ENCODE results near the gene SMARCA2.
A peak's percentile ranks its signal among the peaks of the same experiment; 100 is the strongest.

Gene SMARCA2

GRCh38 chr9:2164268-2164667 is 149.1 kb downstream of the SMARCA2 start:
- ATAC-seq (no peak), DNase-seq (no peak)
- Mint-ChIP-seq H3K36me3 (ENCODE audit: low read depth) (peaks cover 32% of the 10 kb centered on the region), H3K27ac (no peak overlapping the region), H3K9me3 (no peaks in the 10 kb centered on the region), H3K4me1 (peaks cover 25% of the 10 kb centered on the region), H3K27me3 (no peaks in the 10 kb centered on the region), H3K4me3 (no peak overlapping the region)

- ATAC-seq (no peak), DNase-seq (no peak)
- H3K27me3 Mint-ChIP-seq, result no peaks in the 10 kb centered on the region
- no peaks in the 10 kb centered on the region for H3K9me3 Mint-ChIP-seq
- H3K4me1 Mint-ChIP-seq, result peaks cover 10% of the 10 kb centered on the region
- H3K36me3 Mint-ChIP-seq (ENCODE audit: low read depth), result peaks cover 40% of the 10 kb centered on the region
- H3K4me3 Mint-ChIP-seq, result no peak overlapping the region
- no peak overlapping the region for H3K27ac Mint-ChIP-seq
Observed at GRCh38 chr9:2166203-2166602, 151.1 kb downstream of the SMARCA2 start.

GRCh38 chr9:2169035-2169434 is 153.9 kb downstream of the SMARCA2 start:
- no peak overlapping the region for H3K4me3 Mint-ChIP-seq
- peak overlapping the region; percentile 14 for H3K27ac Mint-ChIP-seq
- no peak for ATAC-seq
- no peaks in the 10 kb centered on the region for H3K27me3 Mint-ChIP-seq
- no peak for DNase-seq
- H3K9me3 Mint-ChIP-seq, result no peaks in the 10 kb centered on the region
- peaks cover 39% of the 10 kb centered on the region for H3K36me3 Mint-ChIP-seq (ENCODE audit: low read depth)
- peaks cover 3% of the 10 kb centered on the region for H3K4me1 Mint-ChIP-seq

- Mint-ChIP-seq H3K4me1 (no peaks in the 10 kb centered on the region), H3K27ac (no peak overlapping the region), H3K27me3 (no peaks in the 10 kb centered on the region), H3K36me3 (ENCODE audit: low read depth) (peaks cover 30% of the 10 kb centered on the region), H3K9me3 (no peaks in the 10 kb centered on the region), H3K4me3 (no peak overlapping the region)
- ATAC-seq (no peak), DNase-seq (no peak)
Observed at GRCh38 chr9:2170722-2171121, 155.6 kb downstream of the SMARCA2 start.

- H3K27me3 Mint-ChIP-seq, result no peaks in the 10 kb centered on the region
- H3K4me3 Mint-ChIP-seq, result no peak overlapping the region
- H3K9me3 Mint-ChIP-seq, result no peaks in the 10 kb centered on the region
- no peak overlapping the region for H3K27ac Mint-ChIP-seq
- peaks cover 31% of the 10 kb centered on the region for H3K36me3 Mint-ChIP-seq (ENCODE audit: low read depth)
- ATAC-seq, result no peak
- DNase-seq, result no peak
- H3K4me1 Mint-ChIP-seq, result no peaks in the 10 kb centered on the region
Observed at GRCh38 chr9:2173170-2173569, 158.0 kb downstream of the SMARCA2 start.

- ATAC-seq (no peak), DNase-seq (no peak)
- Mint-ChIP-seq H3K27me3 (no peaks in the 10 kb centered on the region), H3K9me3 (no peaks in the 10 kb centered on the region), H3K27ac (no peak overlapping the region), H3K36me3 (ENCODE audit: low read depth) (peaks cover 26% of the 10 kb centered on the region), H3K4me3 (no peak overlapping the region), H3K4me1 (no peaks in the 10 kb centered on the region)
Observed at GRCh38 chr9:2173861-2174260, 158.7 kb downstream of the SMARCA2 start.

GRCh38 chr9:2174306-2174705 is 159.2 kb downstream of the SMARCA2 start:
- DNase-seq, result no peak
- H3K36me3 Mint-ChIP-seq (ENCODE audit: low read depth), result peaks cover 23% of the 10 kb centered on the region
- no peak overlapping the region for H3K4me3 Mint-ChIP-seq

GRCh38 chr9:2174911-2175310 is 159.8 kb downstream of the SMARCA2 start:
- Mint-ChIP-seq H3K4me1 (no peaks in the 10 kb centered on the region), H3K4me3 (no peak overlapping the region), H3K36me3 (ENCODE audit: low read depth) (peaks cover 23% of the 10 kb centered on the region), H3K27me3 (no peaks in the 10 kb centered on the region), H3K9me3 (no peaks in the 10 kb centered on the region), H3K27ac (no peak overlapping the region)
- ATAC-seq, result no peak
- no peak for DNase-seq

More at GRCh38 chr9:2174306-2174705, 159.2 kb downstream of the SMARCA2 start:
- Mint-ChIP-seq H3K4me1 (no peaks in the 10 kb centered on the region), H3K27ac (no peak overlapping the region), H3K9me3 (no peaks in the 10 kb centered on the region), H3K27me3 (no peaks in the 10 kb centered on the region)
- no peak for ATAC-seq

- peaks cover 9% of the 10 kb centered on the region for H3K36me3 Mint-ChIP-seq (ENCODE audit: low read depth)
- DNase-seq, result no peak
- no peaks in the 10 kb centered on the region for H3K4me1 Mint-ChIP-seq
- no peak overlapping the region for H3K4me3 Mint-ChIP-seq
- H3K27ac Mint-ChIP-seq, result no peak overlapping the region
- H3K27me3 Mint-ChIP-seq, result no peaks in the 10 kb centered on the region
- no peaks in the 10 kb centered on the region for H3K9me3 Mint-ChIP-seq
- no peak for ATAC-seq
Observed at GRCh38 chr9:2177121-2177520, 162.0 kb downstream of the SMARCA2 start.

- Mint-ChIP-seq H3K9me3 (no peaks in the 10 kb centered on the region), H3K36me3 (ENCODE audit: low read depth) (peaks cover 6% of the 10 kb centered on the region), H3K27ac (no peak overlapping the region), H3K27me3 (no peaks in the 10 kb centered on the region), H3K4me3 (no peak overlapping the region), H3K4me1 (no peaks in the 10 kb centered on the region)
- DNase-seq (no peak), ATAC-seq (no peak)
Observed at GRCh38 chr9:2178034-2178734, 163.0 kb downstream of the SMARCA2 start.

- Mint-ChIP-seq H3K9me3 (no peaks in the 10 kb centered on the region), H3K4me1 (no peaks in the 10 kb centered on the region), H3K4me3 (no peak overlapping the region), H3K27me3 (no peaks in the 10 kb centered on the region), H3K27ac (no peak overlapping the region), H3K36me3 (ENCODE audit: low read depth) (peaks cover 13% of the 10 kb centered on the region)
- DNase-seq (no peak), ATAC-seq (peak; percentile 43)
Observed at GRCh38 chr9:2179567-2179966, 164.4 kb downstream of the SMARCA2 start.

GRCh38 chr9:2180154-2180553 is 165.0 kb downstream of the SMARCA2 start:
- H3K36me3 Mint-ChIP-seq (ENCODE audit: low read depth), result peaks cover 16% of the 10 kb centered on the region

GRCh38 chr9:2180704-2181103 is 165.6 kb downstream of the SMARCA2 start:
- H3K4me3 Mint-ChIP-seq, result no peak overlapping the region
- peaks cover 16% of the 10 kb centered on the region for H3K36me3 Mint-ChIP-seq (ENCODE audit: low read depth)
- no peaks in the 10 kb centered on the region for H3K9me3 Mint-ChIP-seq
- no peak overlapping the region for H3K27ac Mint-ChIP-seq
- no peaks in the 10 kb centered on the region for H3K27me3 Mint-ChIP-seq
- ATAC-seq, result no peak
- no peak for DNase-seq
- no peaks in the 10 kb centered on the region for H3K4me1 Mint-ChIP-seq

More at GRCh38 chr9:2180154-2180553, 165.0 kb downstream of the SMARCA2 start:
- Mint-ChIP-seq H3K27ac (no peak overlapping the region), H3K9me3 (no peaks in the 10 kb centered on the region), H3K4me1 (no peaks in the 10 kb centered on the region), H3K4me3 (no peak overlapping the region), H3K27me3 (no peaks in the 10 kb centered on the region)
- DNase-seq (no peak), ATAC-seq (no peak)

- H3K27me3 Mint-ChIP-seq, result no peaks in the 10 kb centered on the region
- H3K4me3 Mint-ChIP-seq, result no peak overlapping the region
- DNase-seq (peak; percentile 38), ATAC-seq (peak; percentile 49)
- H3K9me3 Mint-ChIP-seq, result no peaks in the 10 kb centered on the region
- H3K36me3 Mint-ChIP-seq (ENCODE audit: low read depth), result peaks cover 18% of the 10 kb centered on the region
- no peaks in the 10 kb centered on the region for H3K4me1 Mint-ChIP-seq
- H3K27ac Mint-ChIP-seq, result no peak overlapping the region
Observed at GRCh38 chr9:2181792-2182191, 166.6 kb downstream of the SMARCA2 start.

GRCh38 chr9:2190939-2191608 is 175.9 kb downstream of the SMARCA2 start:
- Mint-ChIP-seq H3K27me3 (no peaks in the 10 kb centered on the region), H3K27ac (peak overlapping the region; percentile 80), H3K9me3 (no peaks in the 10 kb centered on the region), H3K36me3 (ENCODE audit: low read depth) (peaks cover 59% of the 10 kb centered on the region), H3K4me1 (peaks cover 13% of the 10 kb centered on the region), H3K4me3 (no peak overlapping the region)
- ATAC-seq (no peak), DNase-seq (no peak)

Measured in activated naive CD8-positive, alpha-beta T cell treated with anti-CD3 and anti-CD28 coated beads, Interleukin-2, amount 50 U/mL, for 24 hours (primary cell).